GM19239 (cell line): Measurements from ENCODE around the gene A3GALT2.
"Not testable (repeated sequence)": the region's sequence is repeated elsewhere in the genome, so short reads cannot be mapped to it uniquely, and the experiment has no call there.

ENCODE experiments used
- DNase-seq: peaks from one replicate; pipeline ENCODE4 v3.0.0; 2011; ENCODE audit warnings: low spot score; ENCODE audit not compliant: insufficient read length
- FAIRE-seq: peaks from 2 replicates; lab custom pipeline; 2011; peaks lifted over from hg19 to GRCh38; lab: Jason Lieb, UNC

A3GALT2 gene

GRCh38 chr1:33296824-33297223 is 24.1 kb downstream of the A3GALT2 start:
- FAIRE-seq (no peak), DNase-seq (no peak)

GRCh38 chr1:33296082-33296458 is 24.8 kb downstream of the A3GALT2 start:
- no peak for FAIRE-seq

GRCh38 chr1:33295450-33296081 is 25.3 kb downstream of the A3GALT2 start:
- peak; percentile 86 for FAIRE-seq
- peak; percentile 92 for DNase-seq

More at GRCh38 chr1:33296082-33296458, 24.8 kb downstream of the A3GALT2 start:
- no peak for DNase-seq

GRCh38 chr1:33295023-33295422 is 25.9 kb downstream of the A3GALT2 start:
- FAIRE-seq (no peak), DNase-seq (no peak)

GRCh38 chr1:33294071-33295010 is 26.6 kb downstream of the A3GALT2 start:
- no peak for FAIRE-seq

GRCh38 chr1:33292726-33293340 is 28.1 kb downstream of the A3GALT2 start:
- FAIRE-seq = no peak
- no peak for DNase-seq

More at GRCh38 chr1:33294071-33295010, 26.6 kb downstream of the A3GALT2 start:
- DNase-seq = no peak

GRCh38 chr1:33290615-33291014 is 30.3 kb downstream of the A3GALT2 start:
- not testable (repeated sequence) for FAIRE-seq, DNase-seq

GRCh38 chr1:33289858-33290154 is 31.1 kb downstream of the A3GALT2 start:
- no peak for DNase-seq
- FAIRE-seq = no peak

GRCh38 chr1:33288976-33289857 is 31.7 kb downstream of the A3GALT2 start:
- no peak for FAIRE-seq

GRCh38 chr1:33287317-33287716 is 33.6 kb downstream of the A3GALT2 start:
- no peak for FAIRE-seq

More at GRCh38 chr1:33288976-33289857, 31.7 kb downstream of the A3GALT2 start:
- DNase-seq = no peak

GRCh38 chr1:33286451-33287185 is 34.3 kb downstream of the A3GALT2 start:
- DNase-seq (no peak), FAIRE-seq (no peak)

More at GRCh38 chr1:33287317-33287716, 33.6 kb downstream of the A3GALT2 start:
- DNase-seq = no peak

- DNase-seq (no peak), FAIRE-seq (no peak)
These were observed 36.8 kb downstream of the A3GALT2 start for GRCh38 chr1:33284049-33284448.

- no peak for DNase-seq
- no peak for FAIRE-seq
These were observed 38.1 kb downstream of the A3GALT2 start for GRCh38 chr1:33282791-33283190.

GRCh38 chr1:33281554-33282303 is 39.2 kb downstream of the A3GALT2 start:
- no peak for FAIRE-seq

GRCh38 chr1:33280091-33280661 is 40.7 kb downstream of the A3GALT2 start:
- DNase-seq = no peak
- no peak for FAIRE-seq

More at GRCh38 chr1:33281554-33282303, 39.2 kb downstream of the A3GALT2 start:
- DNase-seq = no peak

GRCh38 chr1:33277488-33278084 is 43.3 kb downstream of the A3GALT2 start:
- FAIRE-seq (no peak), DNase-seq (no peak)

GRCh38 chr1:33276573-33277298 is 44.2 kb downstream of the A3GALT2 start:
- DNase-seq (no peak), FAIRE-seq (no peak)
